WTC11 (cell line): Measurements from ENCODE around the gene FAM221B.

Source experiments
- AFF4 ChIP-seq: sonication (generic); formaldehyde crosslinking; IDR thresholded peaks from 2 replicates; pipeline ENCODE4 v1.8.1; 2023; ENCODE audit warnings: mild to moderate bottlenecking, missing genetic modification reagents, borderline replicate concordance
- CREB1 ChIP-seq: sonication (generic); formaldehyde crosslinking; IDR thresholded peaks from 2 replicates; pipeline ENCODE4 v1.8.0; 2023; ENCODE audit warnings: mild to moderate bottlenecking, missing genetic modification reagents
- CTCF ChIP-seq: fragments of 200-600 bp; IDR thresholded peaks from 2 replicates; pipeline ENCODE4 v1.8.0; 2022; ENCODE audit warnings: antibody characterized with exemption
- ETV6 ChIP-seq: sonication (generic); formaldehyde crosslinking; IDR thresholded peaks from 2 replicates; pipeline ENCODE4 v1.8.1; 2022; ENCODE audit warnings: mild to moderate bottlenecking, missing genetic modification reagents
- FOXP1 ChIP-seq: sonication (generic); formaldehyde crosslinking; IDR thresholded peaks from 2 replicates; pipeline ENCODE4 v1.8.0; 2022; ENCODE audit warnings: missing genetic modification reagents, mild to moderate bottlenecking, moderate library complexity, borderline replicate concordance
- GABPB1 ChIP-seq: sonication (generic); formaldehyde crosslinking; IDR thresholded peaks from 2 replicates; pipeline ENCODE4 v1.8.1; 2023; ENCODE audit warnings: mild to moderate bottlenecking, missing genetic modification reagents
- KAT7 ChIP-seq: sonication (generic); formaldehyde crosslinking; IDR thresholded peaks from 2 replicates; pipeline ENCODE4 v1.8.1; 2023; ENCODE audit warnings: missing genetic modification reagents, mild to moderate bottlenecking, borderline replicate concordance
- TEAD4 ChIP-seq: sonication (generic); formaldehyde crosslinking; IDR thresholded peaks from 2 replicates; pipeline ENCODE4 v1.8.0; 2022; ENCODE audit warnings: mild to moderate bottlenecking, missing genetic modification reagents
- USF1 ChIP-seq: sonication (generic); formaldehyde crosslinking; IDR thresholded peaks from 2 replicates; pipeline ENCODE4 v1.8.0; 2022; ENCODE audit warnings: mild to moderate bottlenecking, missing genetic modification reagents
- ZBTB21 ChIP-seq: sonication (generic); formaldehyde crosslinking; IDR thresholded peaks from 2 replicates; pipeline ENCODE4 v1.8.1; 2023; ENCODE audit warnings: mild to moderate bottlenecking, missing genetic modification reagents, borderline replicate concordance
- ZNF423 ChIP-seq: fragments of 250-450 bp; sonication (Bioruptor Pico); IDR thresholded peaks from 2 replicates; pipeline ENCODE4 v2.1.2; 2022; ENCODE audit warnings: mild to moderate bottlenecking, moderate library complexity
- ZNF532 ChIP-seq: fragments of 250-450 bp; sonication (Bioruptor Pico); IDR thresholded peaks from 2 replicates; pipeline ENCODE4 v1.9.0; 2021; ENCODE audit warnings: mild to moderate bottlenecking, borderline replicate concordance
- TF ChIP-seq, protein P1 (sequence below): sonication (generic); formaldehyde crosslinking; IDR thresholded peaks from 2 replicates; pipeline ENCODE4 v1.8.1; 2022; ENCODE audit warnings: mild to moderate bottlenecking, moderate library complexity, missing genetic modification reagents
- TF ChIP-seq, protein P2 (sequence below): sonication (generic); formaldehyde crosslinking; IDR thresholded peaks from 2 replicates; pipeline ENCODE4 v1.8.1; 2022; ENCODE audit warnings: low read depth, mild to moderate bottlenecking, moderate library complexity, missing genetic modification reagents, borderline replicate concordance

DNA sequence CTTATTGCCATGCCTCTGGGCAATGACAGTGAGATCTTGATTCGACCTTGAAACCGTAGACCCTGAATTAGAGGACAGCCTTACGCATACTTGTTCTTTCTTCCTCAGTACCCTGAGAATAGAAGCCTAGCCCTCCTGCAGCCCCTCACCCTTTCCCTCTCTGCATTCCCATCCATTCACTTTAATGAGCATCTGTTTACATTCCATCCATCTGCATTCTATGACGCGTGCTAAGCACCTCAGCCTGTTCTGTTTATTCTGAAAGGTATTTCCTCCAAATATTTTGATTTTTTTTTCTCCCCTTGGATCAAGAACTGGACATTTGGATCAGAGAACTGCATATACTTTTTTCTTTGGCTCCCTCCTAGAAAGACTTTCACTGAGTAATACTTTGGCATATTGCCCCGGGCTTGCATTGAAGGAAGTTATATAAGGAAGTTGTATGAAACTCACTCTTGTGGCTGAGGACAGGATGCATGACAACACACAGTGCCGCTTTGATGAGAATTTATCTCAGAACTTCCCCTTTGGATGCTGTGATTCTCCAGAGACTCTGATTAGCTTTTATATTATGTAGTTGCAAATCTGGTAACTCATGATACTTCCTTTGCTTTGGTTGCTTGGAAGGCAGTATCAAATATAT is 16.2 kb upstream of the FAM221B start:
- TF ChIP-seq, protein P1, sequence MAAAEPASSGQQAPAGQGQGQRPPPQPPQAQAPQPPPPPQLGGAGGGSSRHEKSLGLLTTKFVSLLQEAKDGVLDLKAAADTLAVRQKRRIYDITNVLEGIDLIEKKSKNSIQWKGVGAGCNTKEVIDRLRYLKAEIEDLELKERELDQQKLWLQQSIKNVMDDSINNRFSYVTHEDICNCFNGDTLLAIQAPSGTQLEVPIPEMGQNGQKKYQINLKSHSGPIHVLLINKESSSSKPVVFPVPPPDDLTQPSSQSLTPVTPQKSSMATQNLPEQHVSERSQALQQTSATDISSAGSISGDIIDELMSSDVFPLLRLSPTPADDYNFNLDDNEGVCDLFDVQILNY (CRISPR knock-in tag) = no peak
- no peak for TF ChIP-seq ZNF423 (CRISPR knock-in tag)
- no peak for TF ChIP-seq CTCF
- TF ChIP-seq FOXP1 (CRISPR knock-in tag) = no peak
- TF ChIP-seq USF1 (CRISPR knock-in tag) = no peak
- TF ChIP-seq CREB1 (CRISPR knock-in tag) = no peak
- no peak for TF ChIP-seq TEAD4
- TF ChIP-seq ZNF532 (CRISPR knock-in tag) = no peak
- TF ChIP-seq GABPB1 (CRISPR knock-in tag) = no peak
- TF ChIP-seq ETV6 (CRISPR knock-in tag) = no peak
- TF ChIP-seq AFF4 (CRISPR knock-in tag) = no peak
- TF ChIP-seq, protein P2, sequence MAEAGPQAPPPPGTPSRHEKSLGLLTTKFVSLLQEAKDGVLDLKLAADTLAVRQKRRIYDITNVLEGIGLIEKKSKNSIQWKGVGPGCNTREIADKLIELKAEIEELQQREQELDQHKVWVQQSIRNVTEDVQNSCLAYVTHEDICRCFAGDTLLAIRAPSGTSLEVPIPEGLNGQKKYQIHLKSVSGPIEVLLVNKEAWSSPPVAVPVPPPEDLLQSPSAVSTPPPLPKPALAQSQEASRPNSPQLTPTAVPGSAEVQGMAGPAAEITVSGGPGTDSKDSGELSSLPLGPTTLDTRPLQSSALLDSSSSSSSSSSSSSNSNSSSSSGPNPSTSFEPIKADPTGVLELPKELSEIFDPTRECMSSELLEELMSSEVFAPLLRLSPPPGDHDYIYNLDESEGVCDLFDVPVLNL (CRISPR knock-in tag) = no peak
- no peak for TF ChIP-seq ZBTB21 (CRISPR knock-in tag)
- TF ChIP-seq KAT7 (CRISPR knock-in tag) = no peak
